ENCODE measurements around the gene MME.
"Not testable (repeated sequence)": the region's sequence is repeated elsewhere in the genome, so short reads cannot be mapped to it uniquely, and the experiment has no call there.

Gene MME

DNA sequence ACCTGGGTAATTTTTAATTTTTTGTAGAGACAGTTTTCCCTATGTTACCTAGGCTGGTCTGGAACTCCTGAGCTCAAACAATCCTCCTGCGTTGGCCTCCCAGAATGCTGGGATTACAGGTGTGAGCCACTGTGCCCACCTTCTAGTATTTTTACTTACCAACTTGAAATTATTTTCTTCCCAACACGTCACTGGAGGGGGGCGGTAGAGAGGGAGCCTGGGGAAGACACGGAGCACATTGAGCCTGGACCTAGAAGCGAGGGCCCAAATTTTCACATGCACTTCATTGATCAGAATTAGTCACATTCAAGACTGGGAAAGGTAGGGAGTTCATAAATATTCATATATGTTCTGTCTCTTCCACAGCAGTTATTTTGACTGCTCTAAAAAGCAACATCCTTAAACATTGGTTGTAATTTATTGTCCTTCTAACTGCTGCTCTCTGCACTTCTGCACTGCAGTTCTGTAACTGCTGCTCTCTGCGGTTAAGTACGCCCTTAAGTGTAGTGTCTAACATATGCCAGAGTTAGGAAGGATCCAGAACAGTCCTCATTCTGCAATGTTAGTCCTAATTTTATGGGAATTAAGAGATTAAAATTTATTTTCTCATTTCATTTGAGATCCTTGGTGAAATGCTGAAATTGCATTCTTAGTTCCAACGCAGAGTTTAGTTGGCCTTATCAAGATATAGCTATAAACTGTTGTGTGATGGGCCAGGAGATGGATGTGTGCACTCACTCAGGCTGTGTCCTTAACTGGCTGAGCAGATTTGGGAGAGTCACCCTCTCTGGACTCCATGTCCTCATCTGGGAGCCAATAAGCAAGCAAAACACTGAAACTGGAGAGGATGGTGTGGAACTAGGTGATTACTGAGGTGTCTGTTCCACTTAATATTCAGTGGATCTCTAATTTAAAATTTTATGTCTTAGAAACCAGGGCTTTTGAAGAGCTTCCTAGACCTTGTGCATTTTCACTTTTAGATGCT, 115.1 kb downstream of the MME start:
- DNase-seq (ENCODE audit: low read depth) = no peak

DNA sequence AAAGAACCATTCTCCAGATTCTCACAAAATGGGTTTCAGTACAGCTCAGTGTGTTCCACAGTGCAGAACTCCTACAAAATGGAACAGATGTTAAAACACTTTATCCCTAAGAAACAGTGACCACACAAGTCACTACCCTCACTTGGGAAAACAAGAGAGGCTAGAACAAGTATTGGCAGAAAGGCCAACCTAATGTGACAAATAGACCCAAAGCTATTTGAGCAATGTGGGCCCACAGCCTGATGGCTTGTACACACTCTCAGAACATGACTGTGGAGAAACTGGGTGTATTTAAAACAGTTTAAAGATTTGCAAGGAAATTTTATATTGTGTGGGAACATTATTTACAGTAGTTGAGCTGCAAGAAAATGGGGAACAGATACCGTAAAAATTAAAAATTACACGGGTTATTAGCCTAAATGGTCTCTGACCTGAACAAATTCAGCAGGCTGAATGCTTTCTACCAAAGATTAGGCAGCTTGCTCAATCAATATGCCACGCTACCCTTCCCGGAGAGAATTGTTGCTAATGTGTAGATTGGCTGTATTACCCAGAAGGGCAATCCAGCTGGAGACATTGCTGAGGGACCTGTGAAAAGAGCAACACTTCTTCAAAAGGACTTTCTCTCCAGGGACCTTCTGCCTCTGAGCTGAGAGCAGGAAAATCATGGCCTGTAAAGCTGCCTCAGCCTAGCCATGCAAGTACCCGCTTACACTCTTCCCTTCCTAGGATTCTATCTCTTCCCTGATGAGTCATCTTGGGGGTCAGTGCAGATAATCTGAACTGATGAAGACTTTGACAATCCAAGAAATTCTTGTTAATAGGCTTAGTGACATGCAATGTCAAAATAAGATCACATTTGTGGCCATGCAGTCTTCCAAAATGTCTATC, 116.3 kb downstream of the MME start:
- no peak for DNase-seq (ENCODE audit: low read depth)

GRCh38 chr3:155197786-155198185, 117.7 kb downstream of the MME start:
- no peak for DNase-seq (ENCODE audit: low read depth)

- no peak for DNase-seq (ENCODE audit: low read depth)
These were observed 122.5 kb downstream of the MME start for GRCh38 chr3:155202626-155203025.

DNA sequence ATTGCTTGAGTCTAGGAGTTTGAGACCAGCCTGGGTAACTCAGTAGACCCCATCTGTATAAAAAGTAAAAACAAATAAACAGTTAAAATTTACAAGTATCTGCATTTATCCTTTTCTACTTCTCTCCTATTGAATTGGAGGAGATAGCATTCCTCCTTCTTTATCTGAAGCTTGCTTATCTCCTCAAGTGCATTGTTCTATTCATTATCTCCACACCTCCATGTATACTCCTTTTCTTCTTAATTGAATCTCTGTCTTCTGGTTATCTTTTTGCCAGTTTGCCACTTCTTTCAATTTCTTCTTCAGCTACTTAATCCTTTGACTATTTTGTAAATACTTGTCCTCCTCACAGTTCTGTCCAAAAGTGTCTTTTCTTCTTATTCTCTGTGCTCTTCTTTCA, 124.7 kb downstream of the MME start:
- no peak for DNase-seq (ENCODE audit: low read depth)

DNA sequence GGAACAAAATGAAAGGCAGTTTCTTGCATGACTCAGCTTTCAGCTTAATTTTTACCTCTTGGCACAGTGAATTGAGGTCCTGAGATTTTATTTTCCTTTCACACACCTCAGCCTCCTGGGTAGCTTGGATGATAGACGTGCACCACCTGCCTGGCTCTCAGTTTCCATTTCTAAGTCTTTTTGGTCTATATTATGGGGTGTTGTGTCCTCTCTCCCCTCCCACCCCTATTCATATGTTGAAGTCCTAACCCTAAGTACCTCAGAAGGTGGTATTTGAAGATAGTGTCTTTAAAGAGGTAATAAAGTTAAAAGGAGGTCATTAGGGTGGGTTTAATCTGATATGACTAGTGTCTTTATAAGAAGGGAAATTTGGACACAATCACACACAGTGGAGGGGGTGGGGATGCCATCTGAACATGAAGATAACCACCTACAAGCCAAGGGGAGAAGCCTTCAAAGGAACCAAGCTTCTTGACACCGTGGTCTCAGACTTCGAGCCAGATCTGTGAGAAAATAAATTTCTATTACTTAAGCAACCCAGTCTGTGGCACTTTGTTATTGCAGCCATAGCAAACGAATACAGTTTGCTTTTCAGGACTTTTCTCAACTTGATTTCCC, 128.2 kb downstream of the MME start:
- DNase-seq (ENCODE audit: low read depth) = no peak

DNA sequence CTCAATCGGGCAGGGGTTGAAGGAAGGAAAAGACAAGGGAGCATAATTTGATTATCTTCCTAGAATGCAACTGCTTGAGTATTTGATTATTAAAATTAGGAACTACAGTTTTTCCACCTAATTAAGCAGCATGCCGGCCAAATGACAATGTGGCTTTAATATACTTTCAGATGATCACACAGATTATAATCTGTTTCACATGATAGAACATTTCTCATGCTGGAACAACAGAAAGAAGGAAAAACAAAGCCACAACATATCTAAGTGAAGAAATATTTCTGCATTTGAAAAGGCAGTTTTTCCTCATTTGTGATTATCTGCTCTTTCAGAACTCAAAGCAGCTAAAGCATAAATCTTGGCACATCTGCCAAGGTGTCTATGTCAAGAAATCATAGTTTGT, 130.6 kb downstream of the MME start:
- no peak for DNase-seq (ENCODE audit: low read depth)

DNA sequence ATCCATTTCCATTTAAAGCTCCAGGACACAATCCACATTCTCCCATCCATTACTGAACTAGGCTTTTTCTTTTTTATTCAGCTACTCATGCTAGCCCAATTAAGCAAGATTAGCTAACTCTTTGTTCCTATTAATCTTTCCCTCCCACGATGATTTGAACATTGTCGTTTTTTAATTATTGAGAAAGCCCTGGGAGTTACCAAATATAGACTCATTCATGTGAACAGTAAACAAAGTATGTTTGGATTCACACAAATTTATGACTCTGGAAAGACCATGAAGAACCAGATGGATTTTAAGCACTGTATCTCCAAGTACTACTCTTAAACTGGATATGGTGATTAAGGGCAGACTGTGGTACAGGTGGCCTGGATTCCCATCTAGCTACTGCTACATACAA, 131.1 kb downstream of the MME start:
- no peak for DNase-seq (ENCODE audit: low read depth)

DNA sequence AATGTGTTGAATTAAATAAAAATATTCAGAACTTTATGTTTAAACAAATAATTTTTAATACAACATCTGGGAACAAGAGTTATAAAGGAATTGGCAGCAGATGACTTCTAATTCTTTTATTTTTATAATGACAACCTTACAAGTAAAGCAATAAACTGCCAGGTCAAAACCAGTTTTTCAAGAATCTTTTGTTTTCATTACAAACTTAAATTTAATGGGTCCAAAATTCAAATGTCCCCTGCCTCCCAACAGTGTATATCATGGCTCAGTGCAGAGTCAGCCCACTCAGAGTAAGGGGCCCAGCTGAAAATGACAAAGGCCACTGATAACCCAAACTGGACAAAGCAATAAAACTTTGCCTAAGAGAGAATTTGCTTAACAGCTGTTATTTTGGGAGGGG, 131.8 kb downstream of the MME start:
- no peak for DNase-seq (ENCODE audit: low read depth)

GRCh38 chr3:155216007-155216406, 135.9 kb downstream of the MME start:
- DNase-seq (ENCODE audit: low read depth) = not testable (repeated sequence)

DNA sequence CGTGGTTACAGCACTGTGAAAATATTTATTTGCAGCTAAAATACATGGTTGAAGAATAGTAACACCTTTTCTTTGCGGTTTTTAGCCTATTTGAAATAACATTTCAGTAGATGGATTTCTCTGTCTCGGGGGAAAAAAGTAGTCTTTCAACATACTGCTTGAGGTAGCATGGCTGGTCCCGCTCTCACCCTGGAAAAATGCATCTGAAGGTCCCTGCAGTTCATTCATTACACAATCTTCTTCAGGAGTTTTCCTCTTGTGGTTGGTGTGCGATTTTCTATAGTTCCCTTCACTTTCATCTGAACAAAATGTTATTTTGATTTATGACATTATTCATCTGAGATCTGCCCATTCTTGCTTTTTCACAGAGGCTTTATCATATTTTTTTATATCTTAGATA, 137.5 kb downstream of the MME start:
- DNase-seq (ENCODE audit: low read depth) = no peak

DNA sequence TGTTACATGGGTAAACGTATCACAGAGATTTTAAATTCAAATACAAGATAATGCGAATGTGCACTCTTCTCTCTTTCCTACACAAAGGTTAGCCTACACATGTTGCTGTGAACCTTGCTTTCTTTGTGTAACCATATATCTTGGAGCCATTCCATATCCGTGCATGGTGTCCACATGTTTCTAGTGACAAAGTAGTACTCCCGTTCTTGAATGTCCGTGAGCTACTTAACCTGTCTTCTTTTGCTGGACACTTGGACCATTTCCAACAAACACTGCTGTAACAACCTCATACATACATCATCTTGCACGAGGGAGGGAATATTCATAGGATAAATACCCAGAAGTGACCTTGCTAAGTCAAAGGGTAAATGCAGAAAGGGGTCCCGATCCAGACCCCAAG, 138.3 kb downstream of the MME start:
- DNase-seq (ENCODE audit: low read depth) = no peak

- no peak for DNase-seq (ENCODE audit: low read depth)
These were observed 139.0 kb downstream of the MME start for GRCh38 chr3:155219106-155219505.

GRCh38 chr3:155225417-155225816, 145.3 kb downstream of the MME start:
- no peak for DNase-seq (ENCODE audit: low read depth)

- no peak for DNase-seq (ENCODE audit: low read depth)
These were observed 147.0 kb downstream of the MME start for GRCh38 chr3:155227141-155227540.

- DNase-seq (ENCODE audit: low read depth) = no peak
These were observed 148.6 kb downstream of the MME start for GRCh38 chr3:155228676-155229075.

DNA sequence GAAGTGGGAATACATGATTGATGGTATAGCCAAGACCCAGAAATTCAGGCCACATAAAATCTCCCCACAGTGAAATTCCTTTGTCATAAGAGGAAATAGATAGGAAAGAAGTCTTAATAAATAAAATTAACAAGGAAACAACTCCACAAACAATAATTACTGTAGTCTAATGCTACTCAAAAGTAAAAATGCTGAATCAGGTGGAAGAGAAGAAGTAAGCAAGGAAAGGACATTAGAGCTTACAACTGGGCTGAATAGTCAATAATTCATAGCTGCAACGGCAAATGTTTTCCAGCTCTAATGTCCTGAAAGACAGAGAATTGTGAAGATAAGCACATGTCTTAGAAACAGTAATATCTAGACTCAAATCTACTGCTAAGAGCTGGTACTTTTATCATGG, 149.0 kb downstream of the MME start:
- DNase-seq (ENCODE audit: low read depth) = no peak

- no peak for DNase-seq (ENCODE audit: low read depth)
These were observed 150.3 kb downstream of the MME start for GRCh38 chr3:155230382-155230781.

DNA sequence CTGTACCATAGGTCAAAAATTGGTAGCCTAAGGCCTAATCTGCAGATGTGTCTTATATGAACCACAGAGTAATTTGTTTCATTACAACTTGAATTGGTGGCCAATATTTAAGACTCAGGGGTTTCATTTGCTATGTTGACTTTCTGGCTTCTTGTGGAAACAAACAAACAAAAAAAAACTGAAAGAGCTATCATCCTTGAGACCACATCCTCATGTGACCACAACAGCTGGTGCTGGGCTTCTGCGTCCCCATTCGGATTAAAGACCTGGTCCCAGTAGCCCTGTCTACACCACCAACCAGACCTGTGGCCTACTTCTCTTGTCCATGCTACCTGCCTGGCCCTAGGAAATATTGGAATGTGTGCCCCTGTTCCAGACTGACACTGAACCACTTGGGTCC, 151.7 kb downstream of the MME start:
- no peak for DNase-seq (ENCODE audit: low read depth)

- DNase-seq (ENCODE audit: low read depth) = no peak
These were observed 152.5 kb downstream of the MME start for GRCh38 chr3:155232605-155233004.

DNA sequence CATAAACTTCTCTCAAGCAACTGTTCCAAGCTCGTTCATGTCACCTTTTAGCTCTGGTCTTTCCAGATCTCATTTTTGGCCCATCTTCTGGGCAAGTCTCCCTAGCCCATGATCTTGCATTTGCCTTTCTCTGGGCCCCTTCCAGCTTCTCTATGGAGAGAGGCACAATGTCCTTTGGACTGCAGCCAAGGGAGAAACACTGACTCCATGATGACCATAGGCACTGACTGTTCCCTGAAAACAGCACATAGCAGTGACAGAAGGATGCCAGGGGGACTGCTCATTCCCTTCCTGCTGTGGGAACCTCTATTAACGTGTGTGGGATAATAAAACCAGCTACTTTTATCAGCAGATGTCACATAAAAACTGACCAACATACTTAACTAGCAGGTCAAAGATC, 153.1 kb downstream of the MME start:
- no peak for DNase-seq (ENCODE audit: low read depth)
